Panc1 (cell line): ENCODE measurements around the gene PSMD8. TPM values are rescaled to one million over a fixed set of nuclear protein-coding genes. Genes with fewer than 3 reads are reported as not detected.
"Not testable (repeated sequence)": the region's sequence is repeated elsewhere in the genome, so short reads cannot be mapped to it uniquely, and the experiment has no call there.

ENCODE experiments used
- ATAC-seq: fragments of 200-7000 bp; cut with Tn5 transposase; 2 replicates; pipeline ENCODE4 v1.9.1; 2020; ENCODE audit warnings: mild to moderate bottlenecking, moderate library complexity
- BruUV-seq: library from RNA; stranded (reverse); fragments of 400-500 nt; replicated peaks from 2 replicates; lab custom pipeline; 2021; lab: Mats Ljungman, UMichigan
- CTCF ChIA-PET: fragments of 300-600 bp; sonication (Branson Sonifier 250); formaldehyde crosslinking; loops from one replicate; lab custom pipeline; 2022; ENCODE audit warnings: antibody characterized with exemption; lab: Charles Lee
- POLR2A ChIA-PET: fragments of 300-600 bp; sonication (Branson Sonifier 250); formaldehyde crosslinking; loops from one replicate; lab custom pipeline; 2022; ENCODE audit warnings: antibody characterized with exemption; lab: Charles Lee
- DNase-seq: peaks from one replicate; pipeline ENCODE4 v3.0.0-alpha.2; 2010; ENCODE audit warnings: low read depth, low spot score
- H3K27ac ChIP-seq: 2 replicates; pipeline ENCODE4 v1.5.1; 2011; ENCODE audit warnings: mild to moderate bottlenecking, low read length, inconsistent platforms
- H3K27me3 ChIP-seq: fragments of 200-500 bp; sonication (Bioruptor generic); 2 replicates; pipeline ENCODE4 v1.6.0; 2014; ENCODE audit warnings: low read length, inconsistent platforms; ENCODE audit not compliant: control insufficient read depth, insufficient read depth
- H3K36me3 ChIP-seq: fragments of 200-500 bp; sonication (Bioruptor generic); 2 replicates; pipeline ENCODE4 v1.5.1; 2014; ENCODE audit warnings: inconsistent platforms, mild to moderate bottlenecking, low read length, moderate library complexity; ENCODE audit not compliant: control insufficient read depth, insufficient read depth
- H3K4me1 ChIP-seq: 2 replicates; pipeline ENCODE4 v1.5.1; 2011; ENCODE audit warnings: inconsistent platforms, mild to moderate bottlenecking, low read length, moderate library complexity; ENCODE audit not compliant: control insufficient read depth, insufficient read depth
- H3K4me3 ChIP-seq, 2 experiments: 2 replicates each; pipeline ENCODE4 v1.5.1; 2011 to 2012; ENCODE audit warnings: low read depth in 2 of 2, low read length in 2 of 2, mild to moderate bottlenecking in 2 of 2, inconsistent platforms in 1 of 2, moderate library complexity in 1 of 2
- H3K9me3 ChIP-seq: fragments of 200-500 bp; sonication (Bioruptor generic); 2 replicates; pipeline ENCODE4 v1.5.1; 2014; ENCODE audit warnings: low read depth, mild to moderate bottlenecking, inconsistent platforms, low read length, moderate library complexity; ENCODE audit not compliant: control insufficient read depth, insufficient read depth
- CTCF ChIP-seq: fragments of 450-650 bp; IDR thresholded peaks from 2 replicates; pipeline ENCODE4 v1.5.1; 2017; ENCODE audit warnings: mild to moderate bottlenecking
- POLR2AphosphoS5 ChIP-seq: IDR thresholded peaks from 2 replicates; pipeline ENCODE4 v1.6.1; 2012; ENCODE audit warnings: mild to moderate bottlenecking, low read depth, low read length, moderate library complexity
- REST ChIP-seq, 2 experiments: IDR thresholded peaks; 2 replicates each; pipeline ENCODE4 v1.6.1; 2011 to 2012; ENCODE audit warnings: low read depth in 2 of 2, control low read depth in 1 of 2, low read length in 1 of 2, mild to moderate bottlenecking in 1 of 2, moderate library complexity in 1 of 2; ENCODE audit not compliant: insufficient read depth in 1 of 2
- SIN3A ChIP-seq: IDR thresholded peaks from 2 replicates; pipeline ENCODE4 v1.6.1; 2012; ENCODE audit warnings: low read depth, mild to moderate bottlenecking, low read length, moderate library complexity, borderline replicate concordance; ENCODE audit not compliant: insufficient read depth
- TCF7L2 ChIP-seq: IDR thresholded peaks from 2 replicates; pipeline ENCODE4 v1.6.1; 2011; ENCODE audit warnings: mild to moderate bottlenecking, low read depth, low read length, inconsistent platforms
- in situ Hi-C: cut with HindIII; loops from 2 replicates; pipeline ENCODE4 v1.10.0; 2016; ENCODE audit warnings: low sequenced_read_pairs, low pct_unique_long_range_greater_than_20kb
- intact Hi-C: fragments of 100-400 bp; cut with micrococcal nuclease; formaldehyde crosslinking; loops from one replicate; pipeline ENCODE4 v1.10.0; 2022; ENCODE audit not compliant: unreplicated experiment
- total RNA-seq: library from RNA; stranded (reverse); gene quantifications from one replicate; pipeline ENCODE4 v1.2.1, GENCODE V29; 2021; ENCODE audit not compliant: unreplicated experiment

The PSMD8 gene
- total RNA-seq, 1 experiment from 2014 or later, result 388 TPM

GRCh38 chr19:38425222-38425809, 50.9 kb downstream of the PSMD8 start:
- no TSS peak for BruUV-seq
- H3K36me3 ChIP-seq, result no peaks in the 10 kb centered on the region
- no peak overlapping the region for H3K4me3 ChIP-seq
- no peaks in the 10 kb centered on the region for H3K9me3 ChIP-seq
- DNase-seq (no peak), ATAC-seq (no peak)
- ChIA-PET CTCF (interaction anchor here (1.3 kb wide), 1 partner anchor 54 kb away, joined by 3 read pairs; no protein-coding TSS in a partner anchor), POLR2A (no interaction called here)
- no peak for TF ChIP-seq CTCF
- no peak for TF ChIP-seq POLR2AphosphoS5
- TF ChIP-seq REST (IDR thresholded peaks at IDR 0.05; ENCODE audit: insufficient read depth in 1 of 2, low read depth in 2 of 2, low read length in 1 of 2), result no peak
- no peak for TF ChIP-seq TCF7L2
- TF ChIP-seq SIN3A, result no peak
- H3K4me1 ChIP-seq, result no peaks in the 10 kb centered on the region
- in situ Hi-C loops, result no loop called here
- no peaks in the 10 kb centered on the region for H3K27me3 ChIP-seq
- intact Hi-C loops, result no loop called here
- H3K27ac ChIP-seq, result no peak overlapping the region

GRCh38 chr19:38425810-38426466, 51.6 kb downstream of the PSMD8 start, which contains the start of gene RASGRP4:
RASGRP4 (minus strand) TSS chr19:38426219; CDS start chr19:38426091, 128 bp downstream.
- no peaks in the 10 kb centered on the region for H3K4me1 ChIP-seq
- DNase-seq, result no peak
- no peak for ATAC-seq
- BruUV-seq, result no TSS peak
- in situ Hi-C loops (no loop called here), intact Hi-C loops (no loop called here)
- H3K36me3 ChIP-seq, result no peaks in the 10 kb centered on the region
- H3K9me3 ChIP-seq, result no peaks in the 10 kb centered on the region
- no peak within 1 kb of the TSS for H3K27ac ChIP-seq
- no peaks in the 10 kb centered on the region for H3K27me3 ChIP-seq
- H3K4me3 ChIP-seq, result no peak within 1 kb of the TSS
- TF ChIP-seq REST (IDR thresholded peaks at IDR 0.05; ENCODE audit: insufficient read depth in 1 of 2, low read depth in 2 of 2, low read length in 1 of 2), result no peak
- TF ChIP-seq CTCF, result no peak
- no peak for TF ChIP-seq TCF7L2
- CTCF ChIA-PET, result no interaction called here
- POLR2A ChIA-PET, result no interaction called here

- H3K4me1 ChIP-seq, POLR2A ChIA-PET, H3K27ac ChIP-seq, H3K4me3 ChIP-seq, H3K36me3 ChIP-seq, in situ Hi-C loops, intact Hi-C loops, DNase-seq, H3K9me3 ChIP-seq, BruUV-seq, H3K27me3 ChIP-seq, ATAC-seq: not testable (repeated sequence)
- CTCF ChIA-PET, result interaction anchor here (0.7 kb wide), 1 partner anchor 17 kb away, joined by 3 read pairs; no protein-coding TSS in a partner anchor
Observed at GRCh38 chr19:38427035-38427677, 52.8 kb downstream of the PSMD8 start.
